Measurements from ENCODE around the gene FAM83F. TPM values are rescaled to one million over a fixed set of nuclear protein-coding genes. Genes with fewer than 3 reads are reported as not detected.
A peak's percentile ranks its signal among the peaks of the same experiment; 100 is the strongest.

Gene FAM83F
- total and polyA plus RNA-seq, 9 donors, result 0.12 to 3.4 (median 0.66) TPM

GRCh38 chr22:40042312-40042711 lies 47.6 kb downstream of the FAM83F start:
- Histone ChIP-seq H3K27ac (no peak overlapping the region), H3K27me3 (no peaks in the 10 kb centered on the region), H3K4me1 (ENCODE audit: insufficient read depth) (no peaks in the 10 kb centered on the region), H3K9me3 (no peaks in the 10 kb centered on the region), H3K4me3 (no peak overlapping the region), H3K36me3 (no peaks in the 10 kb centered on the region)
- no peak for DNase-seq
- no peak for TF ChIP-seq POLR2A (IDR thresholded peaks at IDR 0.05)
- no peak for TF ChIP-seq EP300 (IDR thresholded peaks at IDR 0.05)
- TF ChIP-seq CTCF (IDR thresholded peaks at IDR 0.05), result no peak
- intact Hi-C loops (cut with DNase I), result loop anchor here in 3 of 4 donors (10.0 kb wide), 3 partner anchors 142 to 302 kb away; partner anchors contain the start of gene ADSL (in 1 of the 3)
- 75 to 86% (median 77%) methylated on average over 4 of the region's 4 CpGs for WGBS, 3 donors

GRCh38 chr22:40043081-40043480 lies 48.3 kb downstream of the FAM83F start:
- no peaks in the 10 kb centered on the region for H3K27me3 ChIP-seq
- no peak for TF ChIP-seq POLR2A (IDR thresholded peaks at IDR 0.05)
- TF ChIP-seq CTCF (IDR thresholded peaks at IDR 0.05), result no peak
- TF ChIP-seq EP300 (IDR thresholded peaks at IDR 0.05), result no peak
- 44 to 56% (median 44%) methylated on average over 8 of the region's 8 CpGs for WGBS, 3 donors
- no peak overlapping the region for H3K4me3 ChIP-seq
- no peak overlapping the region for H3K27ac ChIP-seq
- intact Hi-C loops (cut with DNase I), result loop anchor here in 3 of 4 donors (10.0 kb wide), 3 partner anchors 142 to 302 kb away; partner anchors contain the start of gene ADSL (in 1 of the 3)
- no peaks in the 10 kb centered on the region for H3K4me1 ChIP-seq (ENCODE audit: insufficient read depth)
- DNase-seq, result peak in 4 of 5 donors; percentile 38 to 64 (median 48)
- H3K36me3 ChIP-seq, result no peaks in the 10 kb centered on the region
- no peaks in the 10 kb centered on the region for H3K9me3 ChIP-seq

GRCh38 chr22:40043793-40044101 lies 49.0 kb downstream of the FAM83F start:
- H3K27me3 ChIP-seq, result no peaks in the 10 kb centered on the region
- H3K4me3 ChIP-seq, result peak overlapping the region; percentile 88
- 7 to 18% (median 14%) methylated on average over 5 of the region's 5 CpGs for WGBS, 3 donors
- TF ChIP-seq POLR2A (IDR thresholded peaks at IDR 0.05), result no peak
- no peak for TF ChIP-seq CTCF (IDR thresholded peaks at IDR 0.05)
- intact Hi-C loops (cut with DNase I), result loop anchor here in 3 of 4 donors (10.0 kb wide), 3 partner anchors 141 to 301 kb away; partner anchors contain the start of gene ADSL (in 1 of the 3)
- no peaks in the 10 kb centered on the region for H3K9me3 ChIP-seq
- no peaks in the 10 kb centered on the region for H3K4me1 ChIP-seq (ENCODE audit: insufficient read depth)
- peak overlapping the region; percentile 82 to 96 for H3K27ac ChIP-seq
- H3K36me3 ChIP-seq, result no peaks in the 10 kb centered on the region
- DNase-seq, result no peak

- intact Hi-C loops (cut with DNase I), result loop anchor here in 3 of 4 donors (10.0 kb wide), 3 partner anchors 141 to 301 kb away; partner anchors contain the start of gene ADSL (in 1 of the 3)
- Histone ChIP-seq H3K27me3 (no peaks in the 10 kb centered on the region), H3K36me3 (no peaks in the 10 kb centered on the region), H3K4me3 (peak overlapping the region; percentile 88), H3K27ac (peak overlapping the region; percentile 82 to 96), H3K4me1 (ENCODE audit: insufficient read depth) (no peaks in the 10 kb centered on the region), H3K9me3 (no peaks in the 10 kb centered on the region)
- peak; percentile 5 for TF ChIP-seq EP300 (IDR thresholded peaks at IDR 0.05)
- no peak for TF ChIP-seq CTCF (IDR thresholded peaks at IDR 0.05)
- TF ChIP-seq POLR2A (IDR thresholded peaks at IDR 0.05), result peak; percentile 65
- DNase-seq, result peak; percentile 96 to 99 (median 98)
- 0% methylated on average over 34 of the region's 34 CpGs for WGBS, 3 donors
Measured at GRCh38 chr22:40044102-40044869, 49.5 kb downstream of the FAM83F start.

Data from ovary (tissue), 9 donors.